Fibroblast of lung (primary cell): Measurements from ENCODE around the gene ATP6V1G2. TPM values are rescaled to one million over a fixed set of nuclear protein-coding genes. Genes with fewer than 3 reads are reported as not detected.
"Not testable (repeated sequence)": the region's sequence is repeated elsewhere in the genome, so short reads cannot be mapped to it uniquely, and the experiment has no call there.

Source experiments
- DNase-seq, 2 donors: peaks; one replicate each; pipeline versions ENCODE4 v3.0.0 to v3.0.0-alpha.2; 2010; ENCODE audit warnings: low read depth in 2 of 2
- H2AFZ ChIP-seq: 2 replicates; pipeline ENCODE4 v1.5.1; 2012; ENCODE audit warnings: low read length, control low read depth, inconsistent platforms
- H3K27ac ChIP-seq: 2 replicates; pipeline ENCODE4 v1.5.1; 2011; ENCODE audit warnings: low read length, control low read depth; ENCODE audit not compliant: insufficient read depth
- H3K27me3 ChIP-seq: 2 replicates; pipeline ENCODE4 v1.5.1; 2011; ENCODE audit warnings: mild to moderate bottlenecking, low read length; ENCODE audit not compliant: control insufficient read depth, insufficient read depth
- H3K36me3 ChIP-seq: 2 replicates; pipeline ENCODE4 v1.5.1; 2011; ENCODE audit warnings: low read length; ENCODE audit not compliant: control insufficient read depth, insufficient read depth
- H3K4me1 ChIP-seq: 2 replicates; pipeline ENCODE4 v1.5.1; 2011; ENCODE audit warnings: low read length; ENCODE audit not compliant: control insufficient read depth, insufficient read depth; ENCODE audit errors: extremely low read depth
- H3K4me2 ChIP-seq: 2 replicates; pipeline ENCODE4 v1.5.1; 2011; ENCODE audit warnings: low read length, control low read depth; ENCODE audit not compliant: insufficient read depth; ENCODE audit errors: extremely low read depth
- H3K4me3 ChIP-seq, 4 experiments: fragments of 200-600 bp in 1 of 4; sonication (generic) in 1 of 4; replicated peaks in 1 of 4; 2 replicates each; pipeline ENCODE4 v1.5.1; 2011 to 2016; ENCODE audit warnings: low read length in 4 of 4, low read depth in 3 of 4, mild to moderate bottlenecking in 3 of 4, control low read depth in 2 of 4, inconsistent platforms in 1 of 4, mixed read lengths in 1 of 4; ENCODE audit not compliant: insufficient read depth in 1 of 4; ENCODE audit errors: control extremely low read depth in 1 of 4
- H3K79me2 ChIP-seq: 2 replicates; pipeline ENCODE4 v1.5.1; 2012; ENCODE audit warnings: mild to moderate bottlenecking, low read length, inconsistent platforms; ENCODE audit not compliant: control insufficient read depth, insufficient read depth
- H3K9ac ChIP-seq: 2 replicates; pipeline ENCODE4 v1.5.1; 2011; ENCODE audit warnings: mild to moderate bottlenecking, low read length, control low read depth; ENCODE audit not compliant: insufficient read depth
- H3K9me3 ChIP-seq: 2 replicates; pipeline ENCODE4 v1.5.1; 2012; ENCODE audit warnings: low read depth, low read length; ENCODE audit not compliant: control insufficient read depth, insufficient read depth
- H4K20me1 ChIP-seq: 2 replicates; pipeline ENCODE4 v1.5.1; 2011; ENCODE audit warnings: low read length; ENCODE audit not compliant: control insufficient read depth, insufficient read depth; ENCODE audit errors: extremely low read depth
- CTCF ChIP-seq, 2 donors: IDR thresholded peaks in 1 of 2; conservative IDR thresholded peaks in 1 of 2; 1 replicate in 1 of 2; 2 replicates in 1 of 2; pipeline ENCODE4 v1.5.1; 2011 to 2012; ENCODE audit warnings: low read length in 2 of 2, control low read depth in 1 of 2, inconsistent platforms in 1 of 2, low read depth in 1 of 2, mild to moderate bottlenecking in 1 of 2
- EZH2 ChIP-seq: IDR thresholded peaks from 2 replicates; pipeline ENCODE4 v1.5.1; 2012; ENCODE audit warnings: low read length, control low read depth, mild to moderate bottlenecking; ENCODE audit errors: missing control alignments
- polyA plus RNA-seq, 2 donors: library from polyadenylated mRNA; depleted of rRNA in 1 of 2; stranded (reverse) in 1 of 2; unstranded in 1 of 2; fragments of >200 nt; gene quantifications; 2 replicates each; pipeline ENCODE4 v1.2.1, GENCODE V29; 2011 to 2012; ENCODE audit warnings: missing spikeins in 1 of 2
- total RNA-seq: library from RNA; depleted of rRNA; stranded (reverse); fragments of >200 nt; gene quantifications from 2 replicates; pipeline ENCODE4 v1.2.1, GENCODE V29; 2014

The ATP6V1G2 gene
- total and polyA plus RNA-seq, 2 donors (not counting 1 experiment from before 2014, with no cell fraction given): 11.2 to 16.0 TPM

GRCh38 chr6:31556307-31556706, 9.9 kb upstream of the ATP6V1G2 start:
- DNase-seq: no peak
- H3K9me3 ChIP-seq: no peaks in the 10 kb centered on the region
- peaks cover 6% of the 10 kb centered on the region for H3K36me3 ChIP-seq
- H3K4me3 ChIP-seq: no peak overlapping the region
- no peak overlapping the region for H3K9ac ChIP-seq
- TF ChIP-seq CTCF (conservative IDR thresholded peaks at IDR 0.05 in 1 of 2, IDR thresholded peaks at IDR 0.05 in 1 of 2; ENCODE audit: low read depth in 1 of 2, low read length in 2 of 2): no peak
- no peak for TF ChIP-seq EZH2
- no peak overlapping the region for H3K4me2 ChIP-seq
- H3K27me3 ChIP-seq: no peaks in the 10 kb centered on the region
- no peaks in the 10 kb centered on the region for H3K79me2 ChIP-seq
- H2AFZ ChIP-seq: no peak overlapping the region
- no peaks in the 10 kb centered on the region for H4K20me1 ChIP-seq
- H3K4me1 ChIP-seq: peaks cover 11% of the 10 kb centered on the region
- no peak overlapping the region for H3K27ac ChIP-seq

DNA sequence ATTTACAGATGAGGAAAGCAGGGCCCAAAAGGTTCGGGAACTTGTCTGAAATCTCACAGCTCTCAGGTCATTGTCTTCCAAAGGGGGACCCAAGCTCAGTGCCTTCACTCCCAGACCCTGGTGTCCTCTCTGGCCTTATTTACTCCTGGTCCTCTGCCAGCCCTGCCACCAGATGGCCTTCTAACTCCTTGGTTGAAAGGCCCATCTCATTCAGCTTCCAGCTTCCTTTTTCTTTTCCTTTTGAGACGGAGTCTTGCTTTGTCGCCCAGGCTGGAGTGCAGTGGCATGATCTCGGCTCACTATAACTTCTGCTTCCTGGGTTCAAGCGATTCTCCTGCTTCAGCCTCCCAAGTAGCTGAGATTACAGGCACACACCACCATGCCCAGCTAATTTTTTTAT, 5.0 kb upstream of the ATP6V1G2 start:
- not testable (repeated sequence) for H3K36me3 ChIP-seq, H3K27ac ChIP-seq, H4K20me1 ChIP-seq, H3K79me2 ChIP-seq, H3K4me3 ChIP-seq, H3K9ac ChIP-seq, H3K27me3 ChIP-seq, H2AFZ ChIP-seq, H3K4me1 ChIP-seq, H3K9me3 ChIP-seq, H3K4me2 ChIP-seq
- DNase-seq: peak in 1 of 2 donors; percentile 33

DNA sequence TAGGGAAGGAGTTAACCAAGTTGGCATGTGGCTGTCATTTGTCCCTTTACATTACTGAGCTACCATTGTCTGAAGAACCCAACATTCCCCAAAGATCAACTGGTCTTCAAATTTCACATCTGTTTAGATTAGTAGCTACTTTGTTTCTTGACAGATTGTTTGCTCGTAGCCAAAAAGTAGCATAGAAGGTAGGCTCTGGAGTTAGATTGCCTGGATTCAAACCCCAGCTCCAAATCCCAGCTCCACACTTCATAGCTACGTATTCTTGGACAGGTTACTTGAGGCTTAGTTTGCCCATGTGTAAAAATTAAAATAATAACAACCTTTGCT, 2.1 kb upstream of the ATP6V1G2 start:
- peaks cover 6% of the 10 kb centered on the region for H3K79me2 ChIP-seq
- no peaks in the 10 kb centered on the region for H4K20me1 ChIP-seq
- no peaks in the 10 kb centered on the region for H3K36me3 ChIP-seq
- H3K27ac ChIP-seq: no peak overlapping the region
- H3K27me3 ChIP-seq: no peaks in the 10 kb centered on the region
- TF ChIP-seq EZH2 (no peak), CTCF (conservative IDR thresholded peaks at IDR 0.05 in 1 of 2, IDR thresholded peaks at IDR 0.05 in 1 of 2; ENCODE audit: low read depth in 1 of 2, low read length in 2 of 2) (no peak)
- H3K9ac ChIP-seq: no peak overlapping the region
- H3K4me1 ChIP-seq: peaks cover 6% of the 10 kb centered on the region
- H2AFZ ChIP-seq: no peak overlapping the region
- H3K9me3 ChIP-seq: no peaks in the 10 kb centered on the region
- no peak for DNase-seq
- H3K4me3 ChIP-seq: peak overlapping the region in 2 of 4 experiments; percentile 63 to 71
- H3K4me2 ChIP-seq: peak overlapping the region; percentile 80
